GM12873 (cell line): ENCODE data around the gene COL21A1.

Experiments
- CTCF ChIP-seq: IDR thresholded peaks from 2 replicates; pipeline ENCODE4 v1.5.1; 2012; ENCODE audit warnings: low read depth, mild to moderate bottlenecking, moderate library complexity, low read length, control low read depth; ENCODE audit not compliant: insufficient read depth; ENCODE audit errors: missing control alignments

The COL21A1 gene

GRCh38 chr6:56259234-56260077 lies 12.1 kb upstream of the COL21A1 start:
- TF ChIP-seq CTCF: no peak

DNA sequence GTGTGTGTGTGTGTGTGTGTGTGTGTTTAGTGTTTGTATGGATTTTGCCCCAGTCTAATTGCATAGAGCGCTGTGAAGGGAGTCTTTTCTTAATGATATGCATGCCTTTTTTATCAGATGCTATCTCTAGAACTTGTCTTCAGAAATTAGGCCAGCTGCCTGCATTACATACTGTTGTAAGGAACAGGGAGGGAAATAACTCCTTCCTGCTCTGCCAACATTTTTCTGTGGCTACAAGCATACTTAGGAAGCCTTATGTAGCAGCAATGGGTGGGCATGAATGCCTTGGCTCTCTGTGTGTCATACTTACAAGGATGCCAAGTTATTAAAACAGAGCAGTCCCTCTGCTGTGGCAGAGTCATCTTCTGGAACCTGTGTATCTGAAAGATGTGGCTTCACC lies 8.0 kb upstream of the COL21A1 start:
- TF ChIP-seq CTCF: no peak

DNA sequence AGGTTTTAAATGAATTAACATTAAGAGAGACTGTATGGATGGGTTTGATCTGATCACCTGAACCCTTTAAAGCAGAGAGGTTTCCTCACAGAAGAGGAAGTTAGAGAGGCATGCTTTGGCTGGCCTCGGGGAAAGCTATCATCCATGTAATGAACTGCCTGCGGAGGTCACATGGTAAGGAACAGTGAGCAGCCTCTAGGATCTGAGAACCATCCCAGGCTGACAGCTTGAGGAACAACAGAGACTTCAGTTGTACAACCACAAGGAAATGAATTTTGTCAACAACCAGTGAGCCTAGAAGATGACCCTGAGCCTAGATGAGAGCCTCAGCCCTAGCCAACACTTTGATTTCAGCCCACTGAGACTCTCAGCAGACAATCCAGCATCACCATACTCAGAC lies 2.9 kb upstream of the COL21A1 start:
- TF ChIP-seq CTCF: no peak

DNA sequence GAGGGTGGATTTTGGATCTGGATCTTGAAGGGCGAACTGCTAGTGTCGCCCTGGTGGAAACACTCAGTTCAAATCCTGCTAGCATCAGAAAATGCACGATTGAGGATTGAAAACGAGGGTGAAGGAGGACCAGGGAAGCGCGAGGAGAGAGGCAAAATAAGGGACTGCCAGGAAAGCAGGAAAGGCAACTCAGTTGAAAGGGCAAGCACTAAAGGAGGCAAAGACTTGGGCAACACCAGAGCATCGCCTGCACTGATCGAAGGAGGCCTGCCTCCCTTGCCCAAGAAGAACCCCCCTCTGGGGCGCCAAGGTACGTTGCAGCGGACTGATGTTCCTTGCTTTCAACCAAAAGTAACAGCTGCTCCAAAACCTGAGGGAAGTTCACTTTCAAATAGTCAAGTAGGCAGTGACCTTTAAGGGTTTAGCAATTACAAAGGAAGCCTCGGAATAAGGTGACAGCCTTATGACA lies 308 bp upstream of the COL21A1 start:
- no peak for TF ChIP-seq CTCF

DNA sequence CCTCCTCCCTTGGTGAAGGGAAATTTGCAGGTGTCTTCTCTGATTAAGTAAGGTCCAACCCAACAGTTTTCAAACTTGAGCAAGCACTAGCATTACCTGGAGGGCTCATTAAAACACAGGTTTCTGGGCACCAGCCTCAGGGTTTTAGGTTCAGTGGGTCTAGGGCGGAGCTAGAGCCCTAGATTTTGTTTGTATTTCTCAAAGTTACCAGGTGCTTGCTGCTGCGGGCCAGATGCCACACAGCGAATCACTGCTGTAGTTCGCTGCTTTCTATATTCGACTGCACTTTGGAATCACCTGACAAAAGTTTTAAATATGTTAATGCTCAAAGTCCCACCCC lies 869 bp downstream of the COL21A1 start:
- no peak for TF ChIP-seq CTCF

GRCh38 chr6:56245903-56246351 lies 1.5 kb downstream of the COL21A1 start:
- no peak for TF ChIP-seq CTCF

GRCh38 chr6:56244528-56245253 lies 2.7 kb downstream of the COL21A1 start:
- no peak for TF ChIP-seq CTCF
